HEK293 (cell line): ENCODE data around the gene TDRD10.

Experiments
- CTCF ChIA-PET: fragments of 350-600 bp; formaldehyde crosslinking; extraction: SDS; loops from one replicate; lab custom pipeline; 2021; ENCODE audit warnings: antibody characterized with exemption; lab: Yijun Ruan, JAX
- POLR2A ChIA-PET: fragments of 300-600 bp; formaldehyde crosslinking; extraction: SDS; loops from one replicate; lab custom pipeline; 2020; ENCODE audit warnings: antibody characterized with exemption, inconsistent platforms; lab: Yijun Ruan, JAX
- H3K27ac ChIP-seq: fragments of 200-500 bp; sonication (Bioruptor generic); 2 replicates; pipeline ENCODE4 v1.5.1; 2014; ENCODE audit warnings: low read depth, low read length, control low read depth, inconsistent platforms; ENCODE audit errors: extremely low read depth
- H3K36me3 ChIP-seq, 2 experiments: fragments of 200-500 bp in 1 of 2; sonication (Bioruptor generic) in 1 of 2; 1 replicate in 1 of 2; 2 replicates in 1 of 2; pipeline ENCODE4 v1.5.1; 2014 to 2017; ENCODE audit warnings: inconsistent platforms in 2 of 2, low read length in 2 of 2; ENCODE audit not compliant: control insufficient read depth in 2 of 2, insufficient read depth in 1 of 2
- H3K4me1 ChIP-seq: fragments of 200-500 bp; sonication (Bioruptor generic); 2 replicates; pipeline ENCODE4 v1.5.1; 2014; ENCODE audit warnings: mild to moderate bottlenecking, low read length, inconsistent platforms; ENCODE audit not compliant: control insufficient read depth, insufficient read depth
- H3K4me3 ChIP-seq: 2 replicates; pipeline ENCODE4 v1.5.1; 2011; ENCODE audit warnings: low read depth, mild to moderate bottlenecking, control low read depth, low read length, moderate library complexity
- H3K9me3 ChIP-seq: fragments of 200-500 bp; sonication (Bioruptor generic); 2 replicates; pipeline ENCODE4 v1.5.1; 2014; ENCODE audit warnings: low read depth, low read length, inconsistent platforms; ENCODE audit not compliant: control insufficient read depth, insufficient read depth
- GLI2 ChIP-seq: fragments of 450-650 bp; formaldehyde crosslinking; IDR thresholded peaks from 2 replicates; pipeline ENCODE4; 2017; ENCODE audit warnings: missing biosample characterization, missing genetic modification characterization, low read depth, borderline replicate concordance
- SETDB1 ChIP-seq: IDR thresholded peaks from one replicate; pipeline ENCODE4 v1.6.1; 2017; ENCODE audit warnings: mild to moderate bottlenecking, low read length, moderate library complexity, mixed read lengths; ENCODE audit not compliant: insufficient read length
- TSHZ1 ChIP-seq: fragments of 450-650 bp; formaldehyde crosslinking; IDR thresholded peaks from 2 replicates; pipeline ENCODE4 v1.5.1; 2016; ENCODE audit warnings: missing biosample characterization, missing genetic modification characterization, borderline replicate concordance
- ZBTB17 ChIP-seq: fragments of 450-650 bp; formaldehyde crosslinking; IDR thresholded peaks from 2 replicates; pipeline ENCODE4 v1.5.1; 2016; ENCODE audit warnings: missing biosample characterization, missing genetic modification characterization
- ZBTB7A ChIP-seq: fragments of 450-650 bp; formaldehyde crosslinking; IDR thresholded peaks from 2 replicates; pipeline ENCODE4 v1.5.1; 2016; ENCODE audit warnings: low read depth, missing biosample characterization, missing genetic modification characterization
- ZNF16 ChIP-seq: fragments of 450-650 bp; formaldehyde crosslinking; IDR thresholded peaks from 2 replicates; pipeline ENCODE4 v1.5.1; 2016; ENCODE audit warnings: low read depth, missing biosample characterization, missing genetic modification characterization
- ZNF239 ChIP-seq: fragments of 450-650 bp; formaldehyde crosslinking; IDR thresholded peaks from 2 replicates; pipeline ENCODE4 v1.5.1; 2016; ENCODE audit warnings: missing biosample characterization, missing genetic modification characterization
- ZNF324 ChIP-seq: fragments of 450-650 bp; formaldehyde crosslinking; IDR thresholded peaks from 2 replicates; pipeline ENCODE4 v1.5.1; 2016; ENCODE audit warnings: missing biosample characterization, missing genetic modification characterization
- ZNF341 ChIP-seq: fragments of 450-650 bp; formaldehyde crosslinking; IDR thresholded peaks from 2 replicates; pipeline ENCODE4; 2016; ENCODE audit warnings: low read depth, missing biosample characterization, missing genetic modification characterization
- ZNF354C ChIP-seq: fragments of 450-650 bp; formaldehyde crosslinking; IDR thresholded peaks from 2 replicates; pipeline ENCODE4 v1.5.1; 2016; ENCODE audit warnings: missing biosample characterization, missing genetic modification characterization, low read depth, borderline replicate concordance
- ZNF449 ChIP-seq: fragments of 450-650 bp; formaldehyde crosslinking; IDR thresholded peaks from 2 replicates; pipeline ENCODE4 v1.5.1; 2017; ENCODE audit warnings: missing biosample characterization, mild to moderate bottlenecking, missing genetic modification characterization, moderate library complexity
- ZNF48 ChIP-seq: fragments of 450-650 bp; formaldehyde crosslinking; IDR thresholded peaks from 2 replicates; pipeline ENCODE4 v1.5.1; 2016; ENCODE audit warnings: missing biosample characterization, missing genetic modification characterization
- ZNF548 ChIP-seq: fragments of 450-650 bp; formaldehyde crosslinking; IDR thresholded peaks from 2 replicates; pipeline ENCODE4 v1.5.1; 2016; ENCODE audit warnings: missing biosample characterization, missing genetic modification characterization
- ZNF670 ChIP-seq: fragments of 450-650 bp; formaldehyde crosslinking; IDR thresholded peaks from 2 replicates; pipeline ENCODE4 v1.5.1; 2016; ENCODE audit warnings: missing biosample characterization, missing genetic modification characterization, low read depth
- ZSCAN16 ChIP-seq: fragments of 450-650 bp; formaldehyde crosslinking; IDR thresholded peaks from 2 replicates; pipeline ENCODE4 v1.5.1; 2016; ENCODE audit warnings: missing biosample characterization, missing genetic modification characterization
- TF ChIP-seq, protein P1 (sequence below): fragments of 450-650 bp; formaldehyde crosslinking; IDR thresholded peaks from 2 replicates; pipeline ENCODE4 v1.5.1; 2016; ENCODE audit warnings: missing biosample characterization, missing genetic modification characterization
- TF ChIP-seq, protein P2 (sequence below): fragments of 450-650 bp; formaldehyde crosslinking; IDR thresholded peaks from 2 replicates; pipeline ENCODE4 v1.5.1; 2017; ENCODE audit warnings: missing biosample characterization, missing genetic modification characterization

The TDRD10 gene

GRCh38 chr1:154492115-154492514 is 9.9 kb upstream of the TDRD10 start:
- Histone ChIP-seq H3K4me3 (no peak overlapping the region), H3K36me3 (no peaks in the 10 kb centered on the region), H3K27ac (no peak overlapping the region), H3K9me3 (no peaks in the 10 kb centered on the region), H3K4me1 (no peaks in the 10 kb centered on the region)
- ChIA-PET POLR2A (no interaction called here), CTCF (interaction anchor here (0.7 to 1.0 kb wide), 2 partner anchors 11 to 43 kb away, joined by 3 to 5 read pairs; no protein-coding TSS in a partner anchor)
- no peak for TF ChIP-seq ZBTB17 (tag by site-specific recombination)
- TF ChIP-seq, protein P1, sequence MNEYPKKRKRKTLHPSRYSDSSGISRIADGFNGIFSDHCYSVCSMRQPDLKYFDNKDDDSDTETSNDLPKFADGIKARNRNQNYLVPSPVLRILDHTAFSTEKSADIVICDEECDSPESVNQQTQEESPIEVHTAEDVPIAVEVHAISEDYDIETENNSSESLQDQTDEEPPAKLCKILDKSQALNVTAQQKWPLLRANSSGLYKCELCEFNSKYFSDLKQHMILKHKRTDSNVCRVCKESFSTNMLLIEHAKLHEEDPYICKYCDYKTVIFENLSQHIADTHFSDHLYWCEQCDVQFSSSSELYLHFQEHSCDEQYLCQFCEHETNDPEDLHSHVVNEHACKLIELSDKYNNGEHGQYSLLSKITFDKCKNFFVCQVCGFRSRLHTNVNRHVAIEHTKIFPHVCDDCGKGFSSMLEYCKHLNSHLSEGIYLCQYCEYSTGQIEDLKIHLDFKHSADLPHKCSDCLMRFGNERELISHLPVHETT (tag by site-specific recombination): no peak
- no peak for TF ChIP-seq ZNF670 (tag by site-specific recombination)

DNA sequence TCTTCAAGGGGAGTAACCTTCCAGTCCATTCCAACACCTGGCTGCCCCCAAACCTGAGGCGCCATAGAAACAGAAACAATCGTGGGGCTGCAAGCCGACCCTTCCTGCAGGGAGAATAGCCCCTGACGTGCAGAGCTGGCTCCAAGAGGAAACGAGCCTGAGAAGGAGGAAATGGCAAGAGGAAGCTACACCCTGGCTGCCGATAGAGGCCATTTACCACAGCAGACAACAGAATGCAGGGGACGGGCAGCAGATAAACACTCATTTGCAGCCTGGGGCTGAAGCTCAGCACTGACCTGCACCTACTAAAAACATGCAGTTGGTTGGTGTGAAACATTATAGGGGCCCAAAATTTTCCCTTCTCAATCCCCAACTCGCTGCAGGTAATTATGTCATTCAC is 8.7 kb upstream of the TDRD10 start:
- Histone ChIP-seq H3K9me3 (no peaks in the 10 kb centered on the region), H3K4me3 (no peak overlapping the region), H3K27ac (no peak overlapping the region), H3K4me1 (no peaks in the 10 kb centered on the region), H3K36me3 (no peaks in the 10 kb centered on the region)
- CTCF ChIA-PET: interaction anchor here (0.7 kb wide), 1 partner anchor 12 kb away, joined by 4 read pairs; no protein-coding TSS in a partner anchor
- TF ChIP-seq GLI2: no peak
- TF ChIP-seq ZNF16 (tag by site-specific recombination): no peak
- no peak for TF ChIP-seq ZNF341 (tag by site-specific recombination)
- TF ChIP-seq ZNF324: no peak
- no peak for TF ChIP-seq ZNF239 (tag by site-specific recombination)
- TF ChIP-seq ZSCAN16 (tag by site-specific recombination): no peak
- TF ChIP-seq ZNF354C (tag by site-specific recombination): no peak
- TF ChIP-seq, protein P2, sequence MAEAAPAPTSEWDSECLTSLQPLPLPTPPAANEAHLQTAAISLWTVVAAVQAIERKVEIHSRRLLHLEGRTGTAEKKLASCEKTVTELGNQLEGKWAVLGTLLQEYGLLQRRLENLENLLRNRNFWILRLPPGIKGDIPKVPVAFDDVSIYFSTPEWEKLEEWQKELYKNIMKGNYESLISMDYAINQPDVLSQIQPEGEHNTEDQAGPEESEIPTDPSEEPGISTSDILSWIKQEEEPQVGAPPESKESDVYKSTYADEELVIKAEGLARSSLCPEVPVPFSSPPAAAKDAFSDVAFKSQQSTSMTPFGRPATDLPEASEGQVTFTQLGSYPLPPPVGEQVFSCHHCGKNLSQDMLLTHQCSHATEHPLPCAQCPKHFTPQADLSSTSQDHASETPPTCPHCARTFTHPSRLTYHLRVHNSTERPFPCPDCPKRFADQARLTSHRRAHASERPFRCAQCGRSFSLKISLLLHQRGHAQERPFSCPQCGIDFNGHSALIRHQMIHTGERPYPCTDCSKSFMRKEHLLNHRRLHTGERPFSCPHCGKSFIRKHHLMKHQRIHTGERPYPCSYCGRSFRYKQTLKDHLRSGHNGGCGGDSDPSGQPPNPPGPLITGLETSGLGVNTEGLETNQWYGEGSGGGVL (tag by site-specific recombination): no peak
- no peak for TF ChIP-seq ZNF548 (tag by site-specific recombination)
- no peak for TF ChIP-seq TSHZ1 (tag by site-specific recombination)
- no peak for TF ChIP-seq ZBTB7A (tag by site-specific recombination)
- TF ChIP-seq SETDB1: no peak
- no peak for TF ChIP-seq ZNF449
- no peak for TF ChIP-seq ZNF48 (tag by site-specific recombination)
- POLR2A ChIA-PET: no interaction called here
